NCI-H460 (cell line): ENCODE results near the gene C17orf75. TPM values are rescaled to one million over a fixed set of nuclear protein-coding genes. Genes with fewer than 3 reads are reported as not detected.
"Not testable (repeated sequence)": the region's sequence is repeated elsewhere in the genome, so short reads cannot be mapped to it uniquely, and the experiment has no call there.

Source experiments
- DNase-seq: peaks from one replicate; pipeline ENCODE4 v3.0.0-alpha.2; 2016; ENCODE audit warnings: low read depth; ENCODE audit errors: extremely low read depth
- total RNA-seq: library from RNA; depleted of rRNA; stranded (reverse); fragments of >200 nt; shearing (Covaris generic); gene quantifications from 2 replicates; pipeline ENCODE4 v1.2.3, GENCODE V29; 2014

The C17orf75 gene
- total RNA-seq, 1 experiment from 2014 or later = 49.7 TPM

DNA sequence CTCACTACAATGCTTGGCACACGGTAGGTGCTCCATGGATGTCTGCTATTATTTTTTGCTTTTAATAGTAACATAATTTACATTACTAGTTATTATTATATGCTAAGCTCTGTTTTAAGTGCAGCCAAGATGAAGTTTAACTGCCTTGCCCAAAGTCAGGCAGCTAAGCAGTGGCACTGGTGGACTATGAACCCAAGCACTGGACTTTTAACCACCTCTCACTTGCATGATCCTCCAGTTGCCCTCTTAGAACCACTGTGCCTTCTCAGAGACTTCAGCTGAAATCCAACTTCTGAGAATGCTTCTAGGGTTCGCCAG is 6.5 kb upstream of the C17orf75 start:
- no peak for DNase-seq

GRCh38 chr17:32345951-32346600 is 4.1 kb upstream of the C17orf75 start:
- DNase-seq = no peak

- DNase-seq = no peak
Observed at GRCh38 chr17:32342603-32343325, 791 bp upstream of the C17orf75 start.

GRCh38 chr17:32341141-32341856 is 674 bp downstream of the C17orf75 start:
- DNase-seq = peak; percentile 18

DNA sequence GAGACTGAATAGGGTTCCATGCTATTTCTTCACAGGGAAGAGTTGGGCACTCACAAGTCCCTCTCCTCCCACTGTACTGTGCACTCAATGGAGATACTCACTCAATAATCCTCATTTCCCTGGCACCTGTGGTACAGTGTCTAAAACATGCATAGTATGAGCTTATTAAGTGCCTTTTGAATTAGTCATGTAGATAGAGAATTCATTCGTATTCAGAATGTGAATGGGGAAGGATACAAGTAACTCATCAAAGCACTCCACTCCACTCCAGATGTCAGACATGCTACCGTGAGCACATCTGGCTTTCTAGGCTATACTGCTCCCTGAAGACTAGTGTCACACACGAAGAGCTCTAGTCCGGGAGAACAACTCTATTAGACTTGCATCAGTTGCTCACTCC is 6.3 kb downstream of the C17orf75 start:
- no peak for DNase-seq

DNA sequence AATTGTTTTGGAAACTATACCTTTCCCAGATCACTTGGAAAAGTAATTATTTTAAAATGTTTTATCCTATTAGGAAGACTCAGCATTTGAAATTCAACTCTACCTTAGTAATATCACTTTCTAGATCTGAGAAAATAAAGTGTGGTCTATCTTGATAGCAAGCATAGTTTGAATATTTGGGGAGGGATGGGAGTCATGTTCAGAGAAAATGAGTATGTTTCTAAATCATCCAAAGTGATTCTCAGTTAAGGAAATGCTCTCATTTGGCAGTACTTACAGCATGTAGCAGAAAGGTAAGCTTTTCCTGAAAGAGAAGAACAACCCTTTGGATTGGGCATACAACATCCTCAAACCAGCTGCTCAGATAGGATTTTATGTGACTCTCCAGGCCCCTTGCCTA is 6.9 kb downstream of the C17orf75 start:
- DNase-seq = no peak

DNA sequence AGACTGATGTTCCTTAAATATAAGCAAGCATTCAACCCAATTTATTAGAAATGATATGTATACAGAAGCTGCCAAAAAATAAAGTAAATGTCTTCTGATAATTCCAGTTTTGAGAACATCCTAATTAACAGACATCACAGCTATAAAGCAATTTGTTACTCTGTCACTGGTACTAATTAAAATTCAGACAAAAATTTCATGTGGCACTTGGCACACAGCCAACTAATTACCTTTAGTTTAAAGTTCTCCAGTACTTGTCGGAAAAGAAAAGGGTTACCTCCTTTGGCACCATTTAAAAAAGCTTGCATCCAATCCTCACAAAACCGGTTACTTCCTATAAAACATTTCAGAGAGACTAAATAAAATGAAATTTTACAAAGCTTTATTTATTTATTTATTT is 8.8 kb downstream of the C17orf75 start:
- no peak for DNase-seq

DNA sequence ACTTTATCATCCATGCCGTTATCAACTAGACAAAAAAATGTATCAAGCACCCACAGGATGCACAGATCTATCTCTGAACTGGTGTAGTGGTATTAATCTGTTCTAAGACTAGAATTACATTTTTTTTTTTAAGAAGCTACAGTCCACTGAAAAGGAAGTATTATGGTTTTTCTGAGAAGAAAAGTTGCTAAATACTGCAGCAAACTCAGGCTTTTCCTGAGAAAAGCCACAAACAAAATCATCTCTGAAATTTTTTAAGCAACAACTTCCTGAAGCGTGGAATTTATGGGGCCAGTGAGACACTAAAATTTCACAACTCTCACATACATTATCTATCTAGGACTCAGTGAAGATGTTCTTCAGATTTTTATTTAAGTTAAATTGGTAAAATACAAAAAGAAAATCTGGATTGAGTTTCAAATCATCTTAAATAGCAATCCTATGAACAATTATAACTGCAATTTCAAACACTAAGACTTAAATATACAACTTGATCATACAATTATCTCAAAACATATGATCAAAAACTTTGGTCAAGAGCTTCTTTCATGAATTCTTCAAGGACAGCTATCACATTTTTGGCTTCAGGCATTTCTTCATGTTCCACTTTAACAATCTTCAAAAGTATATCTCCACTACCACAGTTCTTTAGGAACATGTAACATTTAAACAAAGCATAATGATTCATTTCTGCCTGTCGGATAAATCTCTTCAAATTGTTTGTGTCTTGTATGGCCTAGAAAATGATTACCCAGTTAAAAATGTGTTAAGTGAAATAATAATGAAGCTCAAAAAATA is 10.5 kb downstream of the C17orf75 start:
- no peak for DNase-seq

- DNase-seq = no peak
Observed at GRCh38 chr17:32330147-32330546, 11.8 kb downstream of the C17orf75 start.

- DNase-seq = no peak
Observed at GRCh38 chr17:32327911-32328310, 14.1 kb downstream of the C17orf75 start.

DNA sequence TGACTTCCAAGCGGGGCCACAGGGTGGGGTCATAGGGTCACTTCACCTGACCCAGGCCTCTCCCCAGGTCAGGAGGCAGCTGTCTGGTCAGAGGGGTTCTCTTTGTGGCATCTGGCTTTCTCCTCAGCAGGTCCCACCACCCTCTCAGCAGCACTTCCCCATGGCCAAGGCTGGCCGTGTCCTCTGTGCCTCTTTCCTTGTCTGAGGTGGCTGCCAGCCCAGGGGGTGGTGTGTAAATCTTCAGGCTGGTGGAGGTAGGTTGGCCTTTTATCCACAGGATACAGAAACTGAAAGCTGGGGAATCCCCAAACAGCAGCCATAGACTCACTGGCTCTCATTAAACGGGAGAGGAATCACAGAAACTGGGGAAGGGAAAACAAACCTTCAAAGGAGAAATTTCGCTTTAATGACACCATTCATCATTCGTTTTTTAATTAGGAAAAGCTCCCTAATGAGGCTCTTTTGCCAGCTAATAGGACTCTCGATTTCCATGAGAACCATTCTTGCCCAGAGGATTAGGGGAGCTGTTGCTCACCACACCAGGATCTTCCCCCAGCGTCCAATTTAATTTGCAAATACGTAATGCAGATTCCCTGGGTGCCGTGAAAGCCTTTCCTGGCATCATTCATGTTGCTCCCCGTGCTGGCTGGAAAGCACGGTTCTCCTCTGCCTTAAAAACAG is 18.0 kb downstream of the C17orf75 start:
- no peak for DNase-seq

DNA sequence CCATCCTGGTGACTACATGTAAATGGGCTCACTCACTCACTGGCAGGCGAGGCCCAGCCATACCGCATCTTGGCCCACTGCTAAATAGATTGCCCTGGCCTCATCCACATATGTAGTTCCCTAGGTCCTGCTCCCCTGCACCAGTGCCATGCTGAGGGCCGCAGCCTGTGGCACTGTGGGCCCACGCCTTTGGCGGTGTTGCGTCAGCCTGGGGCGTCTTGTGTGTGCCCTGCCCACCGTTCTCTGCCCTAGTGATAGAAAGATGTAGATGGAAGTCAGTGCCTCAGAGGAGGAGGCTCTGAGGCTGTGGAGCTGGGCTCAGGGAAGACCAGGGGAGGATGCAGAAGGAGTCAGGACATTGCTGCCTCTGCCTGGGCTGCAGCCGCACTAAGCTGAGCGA is 18.9 kb downstream of the C17orf75 start:
- no peak for DNase-seq

- no peak for DNase-seq
Observed at GRCh38 chr17:32320847-32321246, 21.1 kb downstream of the C17orf75 start.

DNA sequence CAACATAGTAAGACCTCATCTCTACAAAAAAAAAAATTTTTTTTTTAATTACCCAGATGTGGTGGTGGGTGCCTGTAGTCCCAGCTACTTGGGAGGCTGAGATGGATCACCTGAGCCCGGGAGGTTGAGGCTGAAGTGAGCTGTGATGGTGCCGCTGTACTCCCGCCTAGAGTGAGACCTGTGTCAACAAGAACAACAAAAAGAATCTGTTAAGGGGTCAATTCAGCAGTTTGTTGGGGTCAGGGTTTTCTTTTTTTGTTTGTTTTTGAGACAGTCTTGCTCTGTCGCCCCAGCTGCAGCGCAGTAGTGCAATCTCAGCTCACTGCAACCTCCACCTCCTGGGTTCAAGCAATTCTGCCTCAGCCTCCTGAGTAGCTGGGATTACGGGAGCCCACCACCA is 21.9 kb downstream of the C17orf75 start:
- DNase-seq = not testable (repeated sequence)

GRCh38 chr17:32319548-32319905 is 22.4 kb downstream of the C17orf75 start:
- peak; percentile 73 for DNase-seq

DNA sequence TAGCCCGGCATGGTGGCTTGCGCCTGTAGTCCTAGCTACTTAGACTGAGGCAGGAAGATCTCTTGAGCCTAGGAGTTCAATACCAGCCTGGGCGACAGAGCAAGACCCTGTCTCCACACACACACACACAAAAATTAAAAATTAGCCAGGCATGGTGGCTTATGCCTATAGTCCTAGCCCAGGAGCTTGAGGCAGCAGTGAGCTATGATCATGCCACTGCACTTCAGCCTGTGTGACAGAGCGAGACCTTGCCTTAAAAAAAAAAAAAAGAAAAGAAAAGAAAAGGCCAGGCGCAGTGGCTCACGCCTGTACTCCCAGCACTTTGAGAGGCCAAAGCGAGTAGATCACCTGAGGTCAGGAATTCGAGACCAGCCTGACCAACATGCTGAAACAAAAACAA is 23.9 kb downstream of the C17orf75 start:
- no peak for DNase-seq

- DNase-seq = no peak
Observed at GRCh38 chr17:32317353-32317752, 24.6 kb downstream of the C17orf75 start.

DNA sequence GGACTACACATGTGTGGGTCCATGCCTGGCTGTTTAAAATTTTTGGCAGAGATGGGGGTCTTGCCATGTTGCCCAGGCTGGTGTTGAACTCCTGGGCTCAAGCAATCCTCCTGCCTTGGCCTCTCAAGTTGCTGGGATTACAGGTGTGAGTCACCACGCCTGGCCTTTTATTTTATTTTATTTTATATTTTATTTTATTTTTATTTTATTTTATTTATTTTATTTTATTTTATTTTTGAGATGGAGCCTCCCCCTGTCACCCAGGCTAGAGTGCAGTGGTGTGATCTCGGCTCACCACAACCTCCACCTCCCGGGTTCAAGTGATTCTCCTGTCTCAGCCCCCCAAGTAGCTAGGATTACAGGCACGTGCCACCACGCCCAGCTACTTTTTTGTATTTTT is 25.3 kb downstream of the C17orf75 start:
- DNase-seq = not testable (repeated sequence)

GRCh38 chr17:32315171-32315570 is 26.8 kb downstream of the C17orf75 start:
- no peak for DNase-seq

GRCh38 chr17:32314636-32315035 is 27.3 kb downstream of the C17orf75 start:
- no peak for DNase-seq
